Stomach smooth muscle (tissue), 2 donors: ENCODE measurements around the gene PROKR2.

Experiments
- H3K27ac ChIP-seq: one replicate; pipeline ENCODE4 v1.7.0; 2013; ENCODE audit warnings: mild to moderate bottlenecking, low read length, inconsistent platforms
- H3K27me3 ChIP-seq, 2 donors: one replicate each; pipeline ENCODE4 v1.7.0; 2013; ENCODE audit warnings: low read length in 2 of 2; ENCODE audit not compliant: insufficient read depth in 2 of 2, control insufficient read depth in 1 of 2
- H3K36me3 ChIP-seq, 2 donors: one replicate each; pipeline ENCODE4 v1.7.0; 2013; ENCODE audit warnings: low read length in 2 of 2; ENCODE audit not compliant: control insufficient read depth in 2 of 2, insufficient read depth in 2 of 2
- H3K4me1 ChIP-seq: one replicate; pipeline ENCODE4 v1.7.0; 2013; ENCODE audit warnings: low read length; ENCODE audit not compliant: control insufficient read depth, insufficient read depth
- H3K4me3 ChIP-seq, 2 donors: one replicate each; pipeline ENCODE4 v1.7.0; 2013; ENCODE audit warnings: low read length in 2 of 2
- H3K9ac ChIP-seq, 2 donors: one replicate each; pipeline ENCODE4 v1.7.0; 2013; ENCODE audit warnings: low read length in 2 of 2, mild to moderate bottlenecking in 1 of 2
- H3K9me3 ChIP-seq, 2 donors: one replicate each; pipeline ENCODE4 v1.7.0; 2013; ENCODE audit warnings: low read length in 2 of 2; ENCODE audit not compliant: control insufficient read depth in 2 of 2
- donor health status: healthy.
- donor health status: Pancreatic carcinoma.

PROKR2 gene

DNA sequence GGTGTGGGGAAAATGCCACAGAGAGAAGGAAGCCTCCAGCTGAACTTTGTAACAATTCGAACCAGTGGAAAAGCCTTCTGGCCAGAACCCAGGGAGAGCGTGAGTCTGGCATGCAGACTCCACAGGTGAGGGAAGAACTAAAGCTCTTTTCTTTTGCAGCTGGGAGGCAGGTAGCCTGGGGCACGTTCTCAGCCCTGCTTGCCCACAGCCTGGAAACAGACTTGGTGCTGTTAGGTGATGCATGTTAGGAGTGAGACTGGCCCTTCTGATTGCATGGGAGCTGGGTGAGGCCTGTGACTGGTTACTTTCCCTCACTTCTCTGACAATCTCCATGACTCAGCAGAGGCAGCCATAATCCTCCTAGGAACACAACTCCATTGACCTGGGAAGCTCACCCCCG is 34.2 kb downstream of the PROKR2 start:
- no peak overlapping the region for H3K27ac ChIP-seq
- H3K4me3 ChIP-seq = no peak overlapping the region
- H3K9ac ChIP-seq = no peak overlapping the region
- H3K36me3 ChIP-seq = no peaks in the 10 kb centered on the region
- H3K9me3 ChIP-seq = peaks cover 0 to 2% of the 10 kb centered on the region in 2 donors
- H3K27me3 ChIP-seq = no peaks in the 10 kb centered on the region
- no peaks in the 10 kb centered on the region for H3K4me1 ChIP-seq

- no peaks in the 10 kb centered on the region for H3K36me3 ChIP-seq
- H3K27me3 ChIP-seq = no peaks in the 10 kb centered on the region
- H3K9me3 ChIP-seq = peaks cover 0 to 6% of the 10 kb centered on the region in 2 donors
- no peaks in the 10 kb centered on the region for H3K4me1 ChIP-seq
- H3K27ac ChIP-seq = no peak overlapping the region
- no peak overlapping the region for H3K9ac ChIP-seq
- H3K4me3 ChIP-seq = no peak overlapping the region
Measured at GRCh38 chr20:5279661-5280060, 37.1 kb downstream of the PROKR2 start.

DNA sequence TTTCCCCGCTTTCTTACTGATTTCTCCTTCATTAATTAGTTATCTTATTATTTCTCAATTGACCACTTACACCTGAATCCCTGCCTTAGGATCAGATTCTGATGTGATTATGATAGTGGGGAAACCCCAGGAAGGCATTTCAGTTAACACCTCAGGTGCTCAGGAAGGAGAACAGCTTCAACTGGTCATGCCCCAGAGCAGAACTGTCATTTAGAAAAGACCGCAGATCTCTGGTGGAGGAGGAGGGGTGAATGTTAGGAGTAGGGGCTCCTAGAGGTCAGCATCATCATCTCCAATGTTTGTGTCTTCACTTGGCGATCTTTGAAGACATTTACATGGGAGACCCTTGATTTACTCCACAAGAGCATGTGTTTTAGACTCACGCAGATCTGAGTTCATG is 44.5 kb downstream of the PROKR2 start:
- Histone ChIP-seq H3K4me1 (no peaks in the 10 kb centered on the region), H3K27ac (no peak overlapping the region), H3K4me3 (no peak overlapping the region), H3K9me3 (peaks cover 5% of the 10 kb centered on the region in 2 donors), H3K36me3 (no peaks in the 10 kb centered on the region), H3K27me3 (peaks cover 0 to 2% of the 10 kb centered on the region in 2 donors), H3K9ac (no peak overlapping the region)

DNA sequence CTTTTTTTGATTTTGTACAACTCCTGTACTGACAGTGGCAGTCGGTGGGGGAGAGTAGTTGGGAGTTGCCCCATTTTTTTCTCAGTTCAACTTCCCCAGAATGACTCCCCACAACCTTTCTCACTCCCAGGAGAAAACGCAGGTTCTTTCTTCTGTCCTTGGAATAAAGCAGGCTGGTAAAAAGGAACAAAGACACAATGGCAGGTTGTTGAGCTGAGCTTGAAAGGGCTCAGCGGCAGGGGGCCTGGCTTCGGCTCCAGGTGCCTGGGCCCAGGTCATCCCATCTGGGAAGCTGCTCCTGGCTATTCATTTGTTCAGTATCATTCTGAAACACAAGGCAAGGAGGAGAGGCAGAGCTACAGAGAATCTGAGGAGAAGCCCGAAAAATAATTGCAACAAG is 46.2 kb downstream of the PROKR2 start:
- Histone ChIP-seq H3K27ac (no peak overlapping the region), H3K4me1 (no peaks in the 10 kb centered on the region), H3K4me3 (no peak overlapping the region), H3K9me3 (peaks cover 5% of the 10 kb centered on the region in 2 donors), H3K27me3 (peaks cover 0 to 2% of the 10 kb centered on the region in 2 donors), H3K9ac (no peak overlapping the region), H3K36me3 (no peaks in the 10 kb centered on the region)

DNA sequence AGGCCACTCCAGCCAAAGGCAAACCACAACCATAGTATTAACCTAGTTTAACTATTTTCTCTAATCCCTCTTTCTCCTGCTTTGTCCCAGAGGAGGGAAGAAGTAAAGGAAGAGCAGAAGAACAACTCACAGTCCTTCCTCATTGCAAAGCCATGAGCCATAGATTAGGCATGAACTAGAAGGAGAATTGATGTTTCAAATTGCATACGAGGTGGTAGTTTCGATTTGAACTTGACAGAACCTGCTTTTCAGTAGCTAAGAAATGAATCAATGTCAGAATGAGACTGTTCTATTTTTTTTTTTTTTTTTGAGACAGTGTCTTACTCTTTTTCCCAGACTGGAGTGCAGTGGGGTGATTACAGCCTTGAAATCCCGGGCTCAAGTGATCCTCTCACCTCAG is 48.3 kb downstream of the PROKR2 start:
- Histone ChIP-seq H3K27me3 (peaks cover 0 to 2% of the 10 kb centered on the region in 2 donors), H3K9me3 (no peaks in the 10 kb centered on the region), H3K4me1 (no peaks in the 10 kb centered on the region), H3K9ac (no peak overlapping the region), H3K4me3 (no peak overlapping the region), H3K36me3 (no peaks in the 10 kb centered on the region), H3K27ac (no peak overlapping the region)

GRCh38 chr20:5267092-5267491 is 49.7 kb downstream of the PROKR2 start:
- H3K9ac ChIP-seq = no peak overlapping the region
- peaks cover 0 to 2% of the 10 kb centered on the region in 2 donors for H3K27me3 ChIP-seq
- no peaks in the 10 kb centered on the region for H3K4me1 ChIP-seq
- H3K9me3 ChIP-seq = no peaks in the 10 kb centered on the region
- no peak overlapping the region for H3K4me3 ChIP-seq
- no peaks in the 10 kb centered on the region for H3K36me3 ChIP-seq
- H3K27ac ChIP-seq = no peak overlapping the region
